Measurements from ENCODE around the gene MTA3.
"Not testable (repeated sequence)": the region's sequence is repeated elsewhere in the genome, so short reads cannot be mapped to it uniquely, and the experiment has no call there.

MTA3 gene

GRCh38 chr2:42554392-42554791, 14.0 kb upstream of the MTA3 start:
- DNase-seq (ENCODE audit: low spot score): no peak
- no peak for TF ChIP-seq CTCF (IDR thresholded peaks at IDR 0.05; ENCODE audit: borderline replicate concordance, control extremely low read depth, extremely low read depth, insufficient read depth, missing control alignments)
- in situ Hi-C loops (cut with MboI; ENCODE audit: low sequenced_read_pairs, unreplicated experiment): no loop called here

- no peak for TF ChIP-seq CTCF (IDR thresholded peaks at IDR 0.05; ENCODE audit: borderline replicate concordance, control extremely low read depth, extremely low read depth, insufficient read depth, missing control alignments)
- in situ Hi-C loops (cut with MboI; ENCODE audit: low sequenced_read_pairs, unreplicated experiment): no loop called here
Observed at GRCh38 chr2:42556315-42556890, 12.0 kb upstream of the MTA3 start.

GRCh38 chr2:42557306-42557705, 11.1 kb upstream of the MTA3 start:
- in situ Hi-C loops (cut with MboI; ENCODE audit: low sequenced_read_pairs, unreplicated experiment): no loop called here
- DNase-seq (ENCODE audit: low spot score): no peak
- TF ChIP-seq CTCF (IDR thresholded peaks at IDR 0.05; ENCODE audit: borderline replicate concordance, control extremely low read depth, extremely low read depth, insufficient read depth, missing control alignments): no peak

More at GRCh38 chr2:42556315-42556890, 12.0 kb upstream of the MTA3 start:
- no peak for DNase-seq (ENCODE audit: low spot score)

GRCh38 chr2:42558827-42559226, 9.6 kb upstream of the MTA3 start:
- in situ Hi-C loops (cut with MboI; ENCODE audit: low sequenced_read_pairs, unreplicated experiment): no loop called here
- no peak for TF ChIP-seq CTCF (IDR thresholded peaks at IDR 0.05; ENCODE audit: borderline replicate concordance, control extremely low read depth, extremely low read depth, insufficient read depth, missing control alignments)
- DNase-seq (ENCODE audit: low spot score): no peak

GRCh38 chr2:42560133-42560532, 8.3 kb upstream of the MTA3 start:
- DNase-seq (ENCODE audit: low spot score): not testable (repeated sequence)

GRCh38 chr2:42560899-42561298, 7.5 kb upstream of the MTA3 start:
- no peak for TF ChIP-seq CTCF (IDR thresholded peaks at IDR 0.05; ENCODE audit: borderline replicate concordance, control extremely low read depth, extremely low read depth, insufficient read depth, missing control alignments)
- in situ Hi-C loops (cut with MboI; ENCODE audit: low sequenced_read_pairs, unreplicated experiment): no loop called here
- DNase-seq (ENCODE audit: low spot score): no peak

More at GRCh38 chr2:42560133-42560532, 8.3 kb upstream of the MTA3 start:
- in situ Hi-C loops (cut with MboI; ENCODE audit: low sequenced_read_pairs, unreplicated experiment): not testable (repeated sequence)

- no peak for TF ChIP-seq CTCF (IDR thresholded peaks at IDR 0.05; ENCODE audit: borderline replicate concordance, control extremely low read depth, extremely low read depth, insufficient read depth, missing control alignments)
- in situ Hi-C loops (cut with MboI; ENCODE audit: low sequenced_read_pairs, unreplicated experiment): no loop called here
- no peak for DNase-seq (ENCODE audit: low spot score)
Observed at GRCh38 chr2:42562474-42563144, 5.8 kb upstream of the MTA3 start.

All from GM13976 (cell line).